ENCODE data around the gene RAPGEF2.
A peak's percentile ranks its signal among the peaks of the same experiment; 100 is the strongest.

The RAPGEF2 gene

GRCh38 chr4:159266981-159267868 lies 164.3 kb downstream of the RAPGEF2 start:
- H3K27ac ChIP-seq (ENCODE audit: low read depth, low read length, severe bottlenecking), result peak overlapping the region; percentile 67
- no peak overlapping the region for H3K4me3 ChIP-seq (ENCODE audit: extremely low read depth, insufficient read depth, low read length, poor library complexity, severe bottlenecking)
- WGBS, 2 experiments (ENCODE audit: insufficient coverage in 2 of 2), result 82 to 87% methylated on average over 3 to 4 of the region's 5 CpGs

GRCh38 chr4:159267869-159268285 lies 165.0 kb downstream of the RAPGEF2 start:
- peaks cover 6% of the 10 kb centered on the region for H3K36me3 ChIP-seq (ENCODE audit: control insufficient read depth, insufficient read depth, low read length)
- 81% methylated on average over 2 of the region's 5 CpGs; no CpG with 5 or more reads in 1 of the 2 experiments for WGBS, 2 experiments (ENCODE audit: insufficient coverage in 2 of 2)
- no peak overlapping the region for H3K4me3 ChIP-seq (ENCODE audit: extremely low read depth, insufficient read depth, low read length, poor library complexity, severe bottlenecking)
- no peaks in the 10 kb centered on the region for H3K9me3 ChIP-seq (ENCODE audit: control insufficient read depth, low read length)
- peaks cover 26% of the 10 kb centered on the region for H3K4me1 ChIP-seq (ENCODE audit: control insufficient read depth, insufficient read depth, low read length, poor library complexity, severe bottlenecking)
- peak overlapping the region; percentile 67 for H3K27ac ChIP-seq (ENCODE audit: low read depth, low read length, severe bottlenecking)

More at GRCh38 chr4:159266981-159267868, 164.3 kb downstream of the RAPGEF2 start:
- Histone ChIP-seq H3K9me3 (ENCODE audit: control insufficient read depth, low read length) (no peaks in the 10 kb centered on the region), H3K4me1 (ENCODE audit: control insufficient read depth, insufficient read depth, low read length, poor library complexity, severe bottlenecking) (peaks cover 19% of the 10 kb centered on the region), H3K36me3 (ENCODE audit: control insufficient read depth, insufficient read depth, low read length) (peaks cover 6% of the 10 kb centered on the region)

GRCh38 chr4:159268607-159269006 lies 165.7 kb downstream of the RAPGEF2 start:
- Histone ChIP-seq H3K36me3 (ENCODE audit: control insufficient read depth, insufficient read depth, low read length) (peaks cover 6% of the 10 kb centered on the region), H3K27ac (ENCODE audit: low read depth, low read length, severe bottlenecking) (no peak overlapping the region), H3K4me1 (ENCODE audit: control insufficient read depth, insufficient read depth, low read length, poor library complexity, severe bottlenecking) (peaks cover 31% of the 10 kb centered on the region), H3K9me3 (ENCODE audit: control insufficient read depth, low read length) (no peaks in the 10 kb centered on the region), H3K4me3 (ENCODE audit: extremely low read depth, insufficient read depth, low read length, poor library complexity, severe bottlenecking) (no peak overlapping the region)
- WGBS, 2 experiments (ENCODE audit: insufficient coverage in 2 of 2), result 100% methylated on average over 1 of the region's 4 CpGs; no CpG with 5 or more reads in 1 of the 2 experiments

GRCh38 chr4:159269116-159269515 lies 166.2 kb downstream of the RAPGEF2 start:
- 95 to 97% methylated on average over 2 to 7 of the region's 10 CpGs for WGBS, 2 experiments (ENCODE audit: insufficient coverage in 2 of 2)
- H3K36me3 ChIP-seq (ENCODE audit: control insufficient read depth, insufficient read depth, low read length), result peaks cover 6% of the 10 kb centered on the region
- H3K4me3 ChIP-seq (ENCODE audit: extremely low read depth, insufficient read depth, low read length, poor library complexity, severe bottlenecking), result no peak overlapping the region
- peaks cover 34% of the 10 kb centered on the region for H3K4me1 ChIP-seq (ENCODE audit: control insufficient read depth, insufficient read depth, low read length, poor library complexity, severe bottlenecking)
- H3K27ac ChIP-seq (ENCODE audit: low read depth, low read length, severe bottlenecking), result no peak overlapping the region
- H3K9me3 ChIP-seq (ENCODE audit: control insufficient read depth, low read length), result no peaks in the 10 kb centered on the region

- H3K4me3 ChIP-seq (ENCODE audit: extremely low read depth, insufficient read depth, low read length, poor library complexity, severe bottlenecking), result no peak overlapping the region
- peaks cover 34% of the 10 kb centered on the region for H3K4me1 ChIP-seq (ENCODE audit: control insufficient read depth, insufficient read depth, low read length, poor library complexity, severe bottlenecking)
- no peak overlapping the region for H3K27ac ChIP-seq (ENCODE audit: low read depth, low read length, severe bottlenecking)
- H3K9me3 ChIP-seq (ENCODE audit: control insufficient read depth, low read length), result no peaks in the 10 kb centered on the region
- H3K36me3 ChIP-seq (ENCODE audit: control insufficient read depth, insufficient read depth, low read length), result peaks cover 6% of the 10 kb centered on the region
These were observed 167.1 kb downstream of the RAPGEF2 start for GRCh38 chr4:159269956-159270355.

GRCh38 chr4:159271856-159272255 lies 169.0 kb downstream of the RAPGEF2 start:
- H3K9me3 ChIP-seq (ENCODE audit: control insufficient read depth, low read length), result no peaks in the 10 kb centered on the region
- 86 to 97% methylated on average over 4 of the region's 4 CpGs for WGBS, 2 experiments (ENCODE audit: insufficient coverage in 2 of 2)
- H3K36me3 ChIP-seq (ENCODE audit: control insufficient read depth, insufficient read depth, low read length), result no peaks in the 10 kb centered on the region
- H3K4me1 ChIP-seq (ENCODE audit: control insufficient read depth, insufficient read depth, low read length, poor library complexity, severe bottlenecking), result peaks cover 30% of the 10 kb centered on the region
- H3K4me3 ChIP-seq (ENCODE audit: extremely low read depth, insufficient read depth, low read length, poor library complexity, severe bottlenecking), result no peak overlapping the region
- peak overlapping the region; percentile 62 for H3K27ac ChIP-seq (ENCODE audit: low read depth, low read length, severe bottlenecking)

- peaks cover 25% of the 10 kb centered on the region for H3K4me1 ChIP-seq (ENCODE audit: control insufficient read depth, insufficient read depth, low read length, poor library complexity, severe bottlenecking)
- H3K27ac ChIP-seq (ENCODE audit: low read depth, low read length, severe bottlenecking), result peak overlapping the region; percentile 62
- no peak overlapping the region for H3K4me3 ChIP-seq (ENCODE audit: extremely low read depth, insufficient read depth, low read length, poor library complexity, severe bottlenecking)
- H3K36me3 ChIP-seq (ENCODE audit: control insufficient read depth, insufficient read depth, low read length), result no peaks in the 10 kb centered on the region
- H3K9me3 ChIP-seq (ENCODE audit: control insufficient read depth, low read length), result no peaks in the 10 kb centered on the region
These were observed 169.6 kb downstream of the RAPGEF2 start for GRCh38 chr4:159272273-159273140.

GRCh38 chr4:159273141-159273438 lies 170.2 kb downstream of the RAPGEF2 start:
- Histone ChIP-seq H3K4me1 (ENCODE audit: control insufficient read depth, insufficient read depth, low read length, poor library complexity, severe bottlenecking) (peaks cover 19% of the 10 kb centered on the region), H3K4me3 (ENCODE audit: extremely low read depth, insufficient read depth, low read length, poor library complexity, severe bottlenecking) (no peak overlapping the region), H3K36me3 (ENCODE audit: control insufficient read depth, insufficient read depth, low read length) (no peaks in the 10 kb centered on the region), H3K27ac (ENCODE audit: low read depth, low read length, severe bottlenecking) (peak overlapping the region; percentile 4), H3K9me3 (ENCODE audit: control insufficient read depth, low read length) (no peaks in the 10 kb centered on the region)

GRCh38 chr4:159273841-159274240 lies 171.0 kb downstream of the RAPGEF2 start:
- Histone ChIP-seq H3K9me3 (ENCODE audit: control insufficient read depth, low read length) (no peaks in the 10 kb centered on the region), H3K4me3 (ENCODE audit: extremely low read depth, insufficient read depth, low read length, poor library complexity, severe bottlenecking) (no peak overlapping the region), H3K4me1 (ENCODE audit: control insufficient read depth, insufficient read depth, low read length, poor library complexity, severe bottlenecking) (peaks cover 18% of the 10 kb centered on the region), H3K27ac (ENCODE audit: low read depth, low read length, severe bottlenecking) (no peak overlapping the region), H3K36me3 (ENCODE audit: control insufficient read depth, insufficient read depth, low read length) (no peaks in the 10 kb centered on the region)
- 85 to 100% methylated on average over 3 to 6 of the region's 9 CpGs for WGBS, 2 experiments (ENCODE audit: insufficient coverage in 2 of 2)

GRCh38 chr4:159278399-159278798 lies 175.5 kb downstream of the RAPGEF2 start:
- no peaks in the 10 kb centered on the region for H3K9me3 ChIP-seq (ENCODE audit: control insufficient read depth, low read length)
- H3K36me3 ChIP-seq (ENCODE audit: control insufficient read depth, insufficient read depth, low read length), result peaks cover 5% of the 10 kb centered on the region
- peaks cover 22% of the 10 kb centered on the region for H3K4me1 ChIP-seq (ENCODE audit: control insufficient read depth, insufficient read depth, low read length, poor library complexity, severe bottlenecking)
- no peak overlapping the region for H3K27ac ChIP-seq (ENCODE audit: low read depth, low read length, severe bottlenecking)
- H3K4me3 ChIP-seq (ENCODE audit: extremely low read depth, insufficient read depth, low read length, poor library complexity, severe bottlenecking), result no peak overlapping the region
- 73 to 78% methylated on average over 1 of the region's 5 CpGs for WGBS, 2 experiments (ENCODE audit: insufficient coverage in 2 of 2)

GRCh38 chr4:159279084-159279483 lies 176.2 kb downstream of the RAPGEF2 start:
- no peak overlapping the region for H3K4me3 ChIP-seq (ENCODE audit: extremely low read depth, insufficient read depth, low read length, poor library complexity, severe bottlenecking)
- 100% methylated on average over 1 of the region's 6 CpGs; no CpG with 5 or more reads in 1 of the 2 experiments for WGBS, 2 experiments (ENCODE audit: insufficient coverage in 2 of 2)
- H3K27ac ChIP-seq (ENCODE audit: low read depth, low read length, severe bottlenecking), result no peak overlapping the region
- H3K4me1 ChIP-seq (ENCODE audit: control insufficient read depth, insufficient read depth, low read length, poor library complexity, severe bottlenecking), result peaks cover 20% of the 10 kb centered on the region
- H3K36me3 ChIP-seq (ENCODE audit: control insufficient read depth, insufficient read depth, low read length), result peaks cover 5% of the 10 kb centered on the region
- no peaks in the 10 kb centered on the region for H3K9me3 ChIP-seq (ENCODE audit: control insufficient read depth, low read length)
